Measurements from ENCODE around the gene NUP37.

GRCh38 chr12:102024765-102025164, 95.1 kb downstream of the NUP37 start:
- TF ChIP-seq CTCF (IDR thresholded peaks at IDR 0.05), result no peak
- no peak for TF ChIP-seq POLR2A (IDR thresholded peaks at IDR 0.05)
